T-helper 1 cell treated with Interleukin-12 subunit alpha and Interleukin-12 subunit beta and Interleukin-4 antibody, amounts not matched to agents 30 μg/mL and 1 μg/mL, for 36 hours (primary cell): ENCODE measurements around the gene CDK6.

Experiments
- H3K27ac Mint-ChIP-seq: one replicate; pipeline ENCODE4 v1.8.0; 2021; ENCODE audit warnings: mild to moderate bottlenecking, mixed read lengths
- H3K27me3 Mint-ChIP-seq: one replicate; pipeline ENCODE4 v1.8.0; 2021; ENCODE audit warnings: low read depth, mixed read lengths
- H3K36me3 Mint-ChIP-seq: one replicate; pipeline ENCODE4 v1.8.0; 2021; ENCODE audit warnings: low read depth, mixed read lengths
- H3K4me1 Mint-ChIP-seq: one replicate; pipeline ENCODE4 v1.8.0; 2021; ENCODE audit warnings: low read depth, mixed read lengths
- H3K4me3 Mint-ChIP-seq: one replicate; pipeline ENCODE4 v1.8.0; 2021; ENCODE audit warnings: mild to moderate bottlenecking, moderate library complexity, mixed read lengths
- H3K9me3 Mint-ChIP-seq: one replicate; pipeline ENCODE4 v1.8.0; 2021; ENCODE audit warnings: mixed read lengths

The CDK6 gene

GRCh38 chr7:92725161-92725925 is 111.0 kb downstream of the CDK6 start:
- no peaks in the 10 kb centered on the region for H3K27me3 Mint-ChIP-seq
- H3K36me3 Mint-ChIP-seq: peaks cover 41% of the 10 kb centered on the region
- no peaks in the 10 kb centered on the region for H3K9me3 Mint-ChIP-seq
- H3K4me3 Mint-ChIP-seq: no peak overlapping the region
- no peak overlapping the region for H3K27ac Mint-ChIP-seq
- H3K4me1 Mint-ChIP-seq: peaks cover 38% of the 10 kb centered on the region

GRCh38 chr7:92723943-92724342 is 112.4 kb downstream of the CDK6 start:
- no peaks in the 10 kb centered on the region for H3K9me3 Mint-ChIP-seq
- H3K4me1 Mint-ChIP-seq: peaks cover 42% of the 10 kb centered on the region
- H3K36me3 Mint-ChIP-seq: peaks cover 40% of the 10 kb centered on the region
- no peak overlapping the region for H3K27ac Mint-ChIP-seq
- no peaks in the 10 kb centered on the region for H3K27me3 Mint-ChIP-seq
- H3K4me3 Mint-ChIP-seq: no peak overlapping the region

- H3K36me3 Mint-ChIP-seq: peaks cover 47% of the 10 kb centered on the region
Measured at GRCh38 chr7:92723205-92723604, 113.2 kb downstream of the CDK6 start.

GRCh38 chr7:92722541-92722940 is 113.8 kb downstream of the CDK6 start:
- H3K4me3 Mint-ChIP-seq: no peak overlapping the region
- no peaks in the 10 kb centered on the region for H3K9me3 Mint-ChIP-seq
- peaks cover 52% of the 10 kb centered on the region for H3K36me3 Mint-ChIP-seq
- H3K27ac Mint-ChIP-seq: no peak overlapping the region
- peaks cover 54% of the 10 kb centered on the region for H3K4me1 Mint-ChIP-seq
- no peaks in the 10 kb centered on the region for H3K27me3 Mint-ChIP-seq

More at GRCh38 chr7:92723205-92723604, 113.2 kb downstream of the CDK6 start:
- Mint-ChIP-seq H3K9me3 (no peaks in the 10 kb centered on the region), H3K27ac (no peak overlapping the region), H3K4me1 (peaks cover 48% of the 10 kb centered on the region), H3K4me3 (no peak overlapping the region), H3K27me3 (no peaks in the 10 kb centered on the region)

- Mint-ChIP-seq H3K36me3 (peaks cover 47% of the 10 kb centered on the region), H3K27me3 (no peaks in the 10 kb centered on the region), H3K27ac (peak overlapping the region; percentile 53), H3K4me3 (no peak overlapping the region), H3K4me1 (peaks cover 55% of the 10 kb centered on the region), H3K9me3 (no peaks in the 10 kb centered on the region)
Measured at GRCh38 chr7:92720604-92721350, 115.6 kb downstream of the CDK6 start.

GRCh38 chr7:92717993-92718716 is 118.2 kb downstream of the CDK6 start:
- H3K27ac Mint-ChIP-seq: peak overlapping the region; percentile 99
- no peaks in the 10 kb centered on the region for H3K9me3 Mint-ChIP-seq
- peak overlapping the region; percentile 76 for H3K4me3 Mint-ChIP-seq
- H3K27me3 Mint-ChIP-seq: no peaks in the 10 kb centered on the region
- H3K4me1 Mint-ChIP-seq: peaks cover 55% of the 10 kb centered on the region
- H3K36me3 Mint-ChIP-seq: peaks cover 44% of the 10 kb centered on the region

- no peaks in the 10 kb centered on the region for H3K27me3 Mint-ChIP-seq
- peaks cover 43% of the 10 kb centered on the region for H3K36me3 Mint-ChIP-seq
- peaks cover 52% of the 10 kb centered on the region for H3K4me1 Mint-ChIP-seq
- H3K27ac Mint-ChIP-seq: peak overlapping the region; percentile 99
- H3K9me3 Mint-ChIP-seq: no peaks in the 10 kb centered on the region
- peak overlapping the region; percentile 76 for H3K4me3 Mint-ChIP-seq
Measured at GRCh38 chr7:92717623-92717992, 118.8 kb downstream of the CDK6 start.

- peak overlapping the region; percentile 99 for H3K27ac Mint-ChIP-seq
- H3K4me3 Mint-ChIP-seq: peak overlapping the region; percentile 57
Measured at GRCh38 chr7:92716825-92717580, 119.4 kb downstream of the CDK6 start.

GRCh38 chr7:92715963-92716362 is 120.4 kb downstream of the CDK6 start:
- Mint-ChIP-seq H3K27ac (no peak overlapping the region), H3K4me1 (peaks cover 45% of the 10 kb centered on the region), H3K9me3 (no peaks in the 10 kb centered on the region), H3K36me3 (peaks cover 34% of the 10 kb centered on the region), H3K4me3 (no peak overlapping the region), H3K27me3 (no peaks in the 10 kb centered on the region)

More at GRCh38 chr7:92716825-92717580, 119.4 kb downstream of the CDK6 start:
- Mint-ChIP-seq H3K4me1 (peaks cover 47% of the 10 kb centered on the region), H3K9me3 (no peaks in the 10 kb centered on the region), H3K36me3 (peaks cover 37% of the 10 kb centered on the region), H3K27me3 (no peaks in the 10 kb centered on the region)

GRCh38 chr7:92714767-92715166 is 121.6 kb downstream of the CDK6 start:
- no peak overlapping the region for H3K27ac Mint-ChIP-seq
- no peak overlapping the region for H3K4me3 Mint-ChIP-seq
- H3K36me3 Mint-ChIP-seq: peaks cover 42% of the 10 kb centered on the region
- no peaks in the 10 kb centered on the region for H3K27me3 Mint-ChIP-seq
- H3K4me1 Mint-ChIP-seq: peaks cover 47% of the 10 kb centered on the region
- H3K9me3 Mint-ChIP-seq: no peaks in the 10 kb centered on the region

GRCh38 chr7:92714280-92714679 is 122.1 kb downstream of the CDK6 start:
- Mint-ChIP-seq H3K27ac (no peak overlapping the region), H3K36me3 (peaks cover 41% of the 10 kb centered on the region), H3K9me3 (no peaks in the 10 kb centered on the region), H3K4me3 (no peak overlapping the region), H3K4me1 (peaks cover 46% of the 10 kb centered on the region), H3K27me3 (no peaks in the 10 kb centered on the region)

GRCh38 chr7:92709912-92710311 is 126.5 kb downstream of the CDK6 start:
- Mint-ChIP-seq H3K4me3 (no peak overlapping the region), H3K27ac (no peak overlapping the region), H3K4me1 (peaks cover 40% of the 10 kb centered on the region), H3K27me3 (no peaks in the 10 kb centered on the region), H3K9me3 (peaks cover 7% of the 10 kb centered on the region), H3K36me3 (peaks cover 35% of the 10 kb centered on the region)

- peaks cover 40% of the 10 kb centered on the region for H3K4me1 Mint-ChIP-seq
- no peaks in the 10 kb centered on the region for H3K27me3 Mint-ChIP-seq
- peaks cover 7% of the 10 kb centered on the region for H3K9me3 Mint-ChIP-seq
- no peak overlapping the region for H3K4me3 Mint-ChIP-seq
- peaks cover 34% of the 10 kb centered on the region for H3K36me3 Mint-ChIP-seq
- H3K27ac Mint-ChIP-seq: no peak overlapping the region
Measured at GRCh38 chr7:92709150-92709549, 127.2 kb downstream of the CDK6 start.
